CD14-positive monocyte (primary cell): ENCODE data around the gene GPD2. TPM values are rescaled to one million over a fixed set of nuclear protein-coding genes. Genes with fewer than 3 reads are reported as not detected.

Experiments used
- DNase-seq, 3 donors: peaks; one replicate each; pipeline ENCODE4 v3.0.0-alpha.2; 2011 to 2022
- H2AFZ ChIP-seq: 2 replicates; pipeline ENCODE4 v1.6.0; 2012; ENCODE audit warnings: mild to moderate bottlenecking, low read depth, low read length, inconsistent platforms; ENCODE audit not compliant: insufficient read depth, poor library complexity, severe bottlenecking
- H3K27ac ChIP-seq, 2 donors: 1 replicate in 1 of 2; 2 replicates in 1 of 2; pipeline ENCODE4 v1.5.1; 2012 to 2013; ENCODE audit warnings: low read length in 2 of 2, control low read depth in 1 of 2, inconsistent platforms in 1 of 2, low read depth in 1 of 2, mild to moderate bottlenecking in 1 of 2
- H3K27me3 ChIP-seq, 2 donors: one replicate each; pipeline versions ENCODE4 v1.6.0 to v1.6.1; 2011 to 2013; ENCODE audit warnings: low read length in 2 of 2; ENCODE audit not compliant: control insufficient read depth in 2 of 2, insufficient read depth in 2 of 2
- H3K36me3 ChIP-seq, 2 donors: replicated peaks in 1 of 2; 1 replicate in 1 of 2; 2 replicates in 1 of 2; pipeline versions ENCODE4 v1.5.1 to v1.6.1; 2012 to 2013; ENCODE audit warnings: low read length in 2 of 2, control low read depth in 1 of 2, inconsistent platforms in 1 of 2, mild to moderate bottlenecking in 1 of 2; ENCODE audit not compliant: insufficient read depth in 2 of 2, control insufficient read depth in 1 of 2
- H3K4me1 ChIP-seq, 2 donors: 1 replicate in 1 of 2; 2 replicates in 1 of 2; pipeline versions ENCODE4 v1.5.1 to v1.6.1; 2012 to 2013; ENCODE audit warnings: low read length in 2 of 2, control low read depth in 1 of 2, inconsistent platforms in 1 of 2, mild to moderate bottlenecking in 1 of 2, moderate library complexity in 1 of 2; ENCODE audit not compliant: insufficient read depth in 2 of 2, control insufficient read depth in 1 of 2
- H3K4me2 ChIP-seq: replicated peaks from 2 replicates; pipeline ENCODE3; 2012; ENCODE audit warnings: low read length, moderate library complexity, mild to moderate bottlenecking; ENCODE audit not compliant: poor library complexity, severe bottlenecking; ENCODE audit errors: extremely low read depth
- H3K4me3 ChIP-seq, 3 experiments: fragments of 200-600 bp in 1 of 3; sonication (generic) in 1 of 3; replicated peaks in 1 of 3; 1 replicate in 2 of 3; 2 replicates in 1 of 3; pipeline ENCODE4 v1.5.1; 2011 to 2013; ENCODE audit warnings: low read length in 3 of 3, mild to moderate bottlenecking in 3 of 3, control low read depth in 2 of 3, low read depth in 2 of 3, inconsistent platforms in 1 of 3, moderate library complexity in 1 of 3
- H3K79me2 ChIP-seq: 2 replicates; pipeline ENCODE4 v1.6.0; 2012; ENCODE audit warnings: mild to moderate bottlenecking, control low read depth, inconsistent platforms, low read length, moderate library complexity; ENCODE audit not compliant: insufficient read depth
- H3K9ac ChIP-seq: 2 replicates; pipeline ENCODE4 v1.6.0; 2017; ENCODE audit warnings: low read length, mild to moderate bottlenecking; ENCODE audit not compliant: insufficient read depth, poor library complexity, severe bottlenecking
- H3K9me3 ChIP-seq, 2 donors: replicated peaks in 1 of 2; 1 replicate in 1 of 2; 2 replicates in 1 of 2; pipeline versions ENCODE4 v1.5.1 to v1.6.1; 2012 to 2013; ENCODE audit warnings: low read length in 2 of 2, control low read depth in 1 of 2; ENCODE audit not compliant: control insufficient read depth in 1 of 2, insufficient read depth in 1 of 2
- H4K20me1 ChIP-seq: 2 replicates; pipeline ENCODE4 v1.6.0; 2012; ENCODE audit warnings: mild to moderate bottlenecking, low read length, control low read depth, moderate library complexity; ENCODE audit not compliant: insufficient read depth
- H3K27ac Mint-ChIP-seq, 7 donors: one replicate each; pipeline ENCODE4 v1.8.0; 2020; ENCODE audit warnings: mild to moderate bottlenecking in 7 of 7, mixed read lengths in 7 of 7, moderate library complexity in 6 of 7, inconsistent platforms in 2 of 7
- H3K27me3 Mint-ChIP-seq, 3 donors: one replicate each; pipeline ENCODE4 v1.8.0; 2021 to 2022; ENCODE audit warnings: low read depth in 3 of 3, mild to moderate bottlenecking in 3 of 3, mixed read lengths in 3 of 3, moderate library complexity in 3 of 3, inconsistent platforms in 1 of 3
- H3K36me3 Mint-ChIP-seq, 2 donors: one replicate each; pipeline ENCODE4 v1.8.0; 2020; ENCODE audit warnings: mixed read lengths in 2 of 2, inconsistent platforms in 1 of 2, mild to moderate bottlenecking in 1 of 2
- H3K4me1 Mint-ChIP-seq: one replicate; pipeline ENCODE4 v1.8.0; 2020; ENCODE audit warnings: mild to moderate bottlenecking, mixed read lengths
- H3K4me3 Mint-ChIP-seq, 2 donors: one replicate each; pipeline ENCODE4 v1.8.0; 2020; ENCODE audit warnings: mild to moderate bottlenecking in 2 of 2, mixed read lengths in 2 of 2, moderate library complexity in 1 of 2
- H3K9me3 Mint-ChIP-seq, 7 donors: one replicate each; pipeline ENCODE4 v1.8.0; 2020 to 2022; ENCODE audit warnings: mixed read lengths in 7 of 7, mild to moderate bottlenecking in 6 of 7, moderate library complexity in 6 of 7, inconsistent platforms in 2 of 7
- WGBS: methylation state at CpG from one replicate; pipeline ENCODE4 v1.1.5; 2013; ENCODE audit warnings: missing lambda C conversion rate; ENCODE audit not compliant: insufficient coverage; 5-methylcytosine and 5-hydroxymethylcytosine counted together
- intact Hi-C, 2 donors: fragments of 100-400 bp; cut with micrococcal nuclease; formaldehyde crosslinking; loops; one replicate each; pipeline versions ENCODE4 v1.15.0 to v1.15.1; 2023
- polyA plus RNA-seq, 3 donors: library from polyadenylated mRNA; depleted of rRNA in 1 of 3; unstranded in 2 of 3; stranded (reverse) in 1 of 3; fragments of 300-500 nt in 2 of 3; fragments of >200 nt in 1 of 3; fragmentation: Illumina TruSeq in 2 of 3; gene quantifications; 1 replicate in 2 of 3; 2 replicates in 1 of 3; pipeline ENCODE4 v1.2.3, GENCODE V29; 2012 to 2021
- TF ChIP-seq, protein P1 (sequence below): fragments of 200-600 bp; IDR thresholded peaks from one replicate; pipeline ENCODE4 v1.8.0; 2022; ENCODE audit warnings: antibody characterized with exemption, mild to moderate bottlenecking

GPD2 gene
- polyA plus RNA-seq, 3 donors = 13.4 to 17.1 (median 14.5) TPM

DNA sequence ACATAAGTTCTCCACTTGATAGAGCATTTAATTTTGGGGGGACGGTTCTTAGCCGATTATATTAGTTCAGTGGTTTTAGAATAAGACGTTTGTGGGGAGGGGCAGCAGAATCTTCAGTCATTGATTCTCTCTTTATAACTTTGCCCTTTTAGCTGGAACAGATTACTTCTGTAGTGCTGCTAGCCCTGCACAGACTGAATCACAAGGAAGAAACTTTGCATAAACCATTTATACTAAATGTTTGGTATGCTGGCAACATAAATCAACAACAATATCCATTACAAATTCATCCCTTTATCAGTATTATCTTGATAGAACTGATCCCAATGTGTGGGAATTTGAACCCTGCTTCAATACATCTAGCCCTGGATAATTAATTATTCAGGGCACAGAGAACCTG is 112.2 kb downstream of the GPD2 start:
- Histone ChIP-seq H3K4me2 (no peak overlapping the region), H2AFZ (no peak overlapping the region), H3K4me1 (no peaks in the 10 kb centered on the region), H3K9me3 (no peaks in the 10 kb centered on the region), H3K27ac (no peak overlapping the region), H3K36me3 (peaks cover 34 to 91% of the 10 kb centered on the region in 2 donors), H4K20me1 (no peaks in the 10 kb centered on the region), H3K27me3 (no peaks in the 10 kb centered on the region), H3K4me3 (no peak overlapping the region), H3K9ac (no peak overlapping the region), H3K79me2 (no peaks in the 10 kb centered on the region)
- Mint-ChIP-seq H3K4me3 (no peak overlapping the region), H3K9me3 (no peaks in the 10 kb centered on the region), H3K4me1 (no peaks in the 10 kb centered on the region), H3K36me3 (peaks cover 65 to 68% of the 10 kb centered on the region in 2 donors), H3K27ac (peak overlapping the region in 1 of 7 donors; percentile 0), H3K27me3 (no peaks in the 10 kb centered on the region)
- intact Hi-C loops = no loop called here
- WGBS = no CpG with 5 or more reads among the region's 3 CpGs
- TF ChIP-seq, protein P1, sequence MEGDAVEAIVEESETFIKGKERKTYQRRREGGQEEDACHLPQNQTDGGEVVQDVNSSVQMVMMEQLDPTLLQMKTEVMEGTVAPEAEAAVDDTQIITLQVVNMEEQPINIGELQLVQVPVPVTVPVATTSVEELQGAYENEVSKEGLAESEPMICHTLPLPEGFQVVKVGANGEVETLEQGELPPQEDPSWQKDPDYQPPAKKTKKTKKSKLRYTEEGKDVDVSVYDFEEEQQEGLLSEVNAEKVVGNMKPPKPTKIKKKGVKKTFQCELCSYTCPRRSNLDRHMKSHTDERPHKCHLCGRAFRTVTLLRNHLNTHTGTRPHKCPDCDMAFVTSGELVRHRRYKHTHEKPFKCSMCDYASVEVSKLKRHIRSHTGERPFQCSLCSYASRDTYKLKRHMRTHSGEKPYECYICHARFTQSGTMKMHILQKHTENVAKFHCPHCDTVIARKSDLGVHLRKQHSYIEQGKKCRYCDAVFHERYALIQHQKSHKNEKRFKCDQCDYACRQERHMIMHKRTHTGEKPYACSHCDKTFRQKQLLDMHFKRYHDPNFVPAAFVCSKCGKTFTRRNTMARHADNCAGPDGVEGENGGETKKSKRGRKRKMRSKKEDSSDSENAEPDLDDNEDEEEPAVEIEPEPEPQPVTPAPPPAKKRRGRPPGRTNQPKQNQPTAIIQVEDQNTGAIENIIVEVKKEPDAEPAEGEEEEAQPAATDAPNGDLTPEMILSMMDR = no peak
- no peak for DNase-seq

DNA sequence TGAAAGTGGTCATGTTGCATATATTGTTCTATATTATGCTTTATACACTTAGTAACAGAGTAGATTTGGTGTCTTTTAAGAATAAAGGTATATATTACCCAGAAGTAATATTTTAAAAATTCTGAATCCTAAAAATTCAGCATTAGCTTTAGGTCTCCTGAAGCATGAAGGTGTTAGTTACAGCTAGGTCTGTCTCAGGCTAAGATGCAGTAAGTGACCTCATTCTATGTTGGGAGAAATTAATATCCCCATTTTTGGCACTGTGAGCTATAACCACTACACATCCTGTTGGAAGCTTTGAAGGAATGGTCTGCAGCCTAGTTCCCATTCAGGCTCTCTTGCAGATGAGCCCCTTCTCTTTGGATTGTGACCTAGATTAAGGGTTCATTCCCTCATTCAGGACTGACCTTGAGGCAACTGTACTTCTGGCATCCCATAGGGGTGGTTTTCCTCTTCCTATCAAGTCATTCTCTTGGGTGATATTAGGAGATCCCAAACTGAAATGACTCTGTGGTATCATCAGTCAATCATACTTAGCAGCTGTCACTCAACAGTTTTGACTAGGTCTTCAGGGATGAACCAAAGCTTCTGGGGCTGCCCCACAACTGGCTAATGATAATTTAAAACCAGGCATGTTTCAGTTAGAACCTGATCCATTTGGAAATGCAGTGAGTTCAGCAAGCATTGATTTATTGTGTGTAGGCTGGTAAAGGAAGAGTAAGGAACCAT is 117.7 kb downstream of the GPD2 start:
- H3K9me3 ChIP-seq = no peaks in the 10 kb centered on the region
- H2AFZ ChIP-seq = no peak overlapping the region
- no peaks in the 10 kb centered on the region for H3K27me3 Mint-ChIP-seq
- TF ChIP-seq, protein P1 = no peak
- no peaks in the 10 kb centered on the region for H3K4me1 Mint-ChIP-seq
- H3K36me3 Mint-ChIP-seq = peaks cover 52 to 56% of the 10 kb centered on the region in 2 donors
- H3K27ac ChIP-seq = no peak overlapping the region
- H3K9ac ChIP-seq = no peak overlapping the region
- no peak overlapping the region for H3K4me3 Mint-ChIP-seq
- H3K27me3 ChIP-seq = no peaks in the 10 kb centered on the region
- peaks cover 44 to 76% of the 10 kb centered on the region in 2 donors for H3K36me3 ChIP-seq
- no peaks in the 10 kb centered on the region for H3K79me2 ChIP-seq
- intact Hi-C loops = no loop called here
- DNase-seq = no peak
- H3K9me3 Mint-ChIP-seq = no peaks in the 10 kb centered on the region
- H3K4me3 ChIP-seq = no peak overlapping the region
- no peaks in the 10 kb centered on the region for H3K4me1 ChIP-seq
- no peaks in the 10 kb centered on the region for H4K20me1 ChIP-seq
- peak overlapping the region in 1 of 7 donors; percentile 57 for H3K27ac Mint-ChIP-seq
- no peak overlapping the region for H3K4me2 ChIP-seq
